Posterior vena cava (tissue), 2 donors: ENCODE data around the gene CAMK1. TPM values are rescaled to one million over a fixed set of nuclear protein-coding genes. Genes with fewer than 3 reads are reported as not detected.

Source experiments
- DNase-seq: peaks from one replicate; pipeline ENCODE4 v3.0.0-alpha.2; 2020; ENCODE audit warnings: low spot score
- intact Hi-C, 2 donors: fragments of 100-400 bp; cut with DNase I; formaldehyde crosslinking; loops; one replicate each; pipeline versions ENCODE4 v1.14.1 to v1.14.2; 2022 to 2023
- total RNA-seq, 2 donors: library from RNA; stranded (reverse); fragmentation: NEBNext Ultra II Directional; extraction: Animal tissue kit (Norgen Biotek cat#: 25700); gene quantifications; one replicate each; pipeline ENCODE4 v1.2.1, GENCODE V29; 2021
- donor health status: DM: yes; HTN: yes; CAD: no.
- donor health status: DM: yes; HTN: yes; CAD: no.

CAMK1 gene
- total RNA-seq, 2 donors from 2014 or later, result 47.8 to 50.6 TPM

DNA sequence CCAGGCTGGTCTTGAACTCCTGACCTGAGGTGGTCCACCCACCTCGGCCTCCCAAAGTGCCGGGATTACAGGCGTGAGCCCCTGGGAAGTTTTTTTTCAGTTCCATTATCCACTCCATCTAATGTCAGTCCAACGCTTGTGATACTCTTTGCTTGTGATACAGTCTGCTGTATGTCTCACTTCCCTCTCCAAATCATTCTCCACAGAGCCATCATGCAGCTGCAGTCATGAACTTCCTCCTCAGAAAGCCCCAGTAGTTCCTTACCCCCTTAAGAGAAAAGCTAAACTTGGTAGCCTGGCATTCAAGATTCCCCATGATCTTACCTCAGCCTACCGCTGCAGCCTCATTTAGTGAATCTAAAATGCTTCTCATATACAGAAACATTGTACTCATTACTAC lies 25.5 kb upstream of the CAMK1 start:
- DNase-seq, result no peak
- intact Hi-C loops, result no loop called here

DNA sequence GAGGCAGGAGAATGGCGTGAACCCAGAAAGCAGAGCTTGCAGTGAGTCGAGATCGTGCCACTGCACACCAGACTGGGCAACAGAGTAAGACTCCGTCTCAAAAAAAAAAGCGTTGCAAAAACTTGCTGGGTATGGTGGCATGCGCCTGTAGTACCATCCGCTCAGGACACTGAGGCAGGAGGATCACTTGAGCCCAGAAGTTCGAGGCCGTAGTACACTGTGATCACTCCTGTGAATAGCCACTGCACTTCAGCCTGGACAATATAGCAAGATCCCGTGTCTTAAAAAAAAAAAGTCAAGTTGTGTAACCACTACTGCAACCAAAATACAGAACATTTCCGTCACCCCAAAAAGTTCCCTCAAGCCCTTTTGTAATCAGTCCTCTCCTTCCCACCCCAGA lies 24.7 kb upstream of the CAMK1 start:
- no peak for DNase-seq
- intact Hi-C loops, result no loop called here

DNA sequence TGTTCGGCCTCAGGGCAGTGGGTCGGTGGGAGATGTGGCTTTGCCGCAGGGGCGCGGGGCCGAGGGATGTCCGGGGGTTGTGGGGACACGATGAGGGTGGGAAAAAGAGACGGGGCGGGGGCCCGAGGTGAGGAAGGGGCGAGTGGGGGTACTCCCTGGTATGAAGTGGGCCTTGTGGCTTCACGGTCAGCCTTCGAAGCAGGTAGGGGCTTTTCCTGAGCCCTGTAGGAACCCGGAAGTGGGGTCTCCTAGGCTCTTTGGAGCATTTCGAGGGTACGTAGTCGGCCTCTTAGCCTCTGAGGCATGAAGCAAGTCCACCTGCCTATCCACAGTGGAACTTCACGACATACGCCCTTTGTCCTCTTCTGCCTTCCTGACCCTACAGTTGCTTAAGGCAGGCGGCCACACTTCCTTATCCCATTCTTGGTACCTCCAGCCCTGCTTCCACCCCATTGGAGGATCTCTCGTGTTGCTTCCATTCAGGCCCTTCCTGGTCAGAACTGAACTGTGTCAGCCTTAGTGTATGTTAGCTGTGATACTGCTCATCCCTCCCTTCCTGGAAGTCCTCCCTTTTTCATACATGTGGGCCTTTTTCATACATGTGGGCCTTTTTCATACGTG lies 23.5 kb upstream of the CAMK1 start:
- DNase-seq, result no peak
- intact Hi-C loops, result no loop called here

DNA sequence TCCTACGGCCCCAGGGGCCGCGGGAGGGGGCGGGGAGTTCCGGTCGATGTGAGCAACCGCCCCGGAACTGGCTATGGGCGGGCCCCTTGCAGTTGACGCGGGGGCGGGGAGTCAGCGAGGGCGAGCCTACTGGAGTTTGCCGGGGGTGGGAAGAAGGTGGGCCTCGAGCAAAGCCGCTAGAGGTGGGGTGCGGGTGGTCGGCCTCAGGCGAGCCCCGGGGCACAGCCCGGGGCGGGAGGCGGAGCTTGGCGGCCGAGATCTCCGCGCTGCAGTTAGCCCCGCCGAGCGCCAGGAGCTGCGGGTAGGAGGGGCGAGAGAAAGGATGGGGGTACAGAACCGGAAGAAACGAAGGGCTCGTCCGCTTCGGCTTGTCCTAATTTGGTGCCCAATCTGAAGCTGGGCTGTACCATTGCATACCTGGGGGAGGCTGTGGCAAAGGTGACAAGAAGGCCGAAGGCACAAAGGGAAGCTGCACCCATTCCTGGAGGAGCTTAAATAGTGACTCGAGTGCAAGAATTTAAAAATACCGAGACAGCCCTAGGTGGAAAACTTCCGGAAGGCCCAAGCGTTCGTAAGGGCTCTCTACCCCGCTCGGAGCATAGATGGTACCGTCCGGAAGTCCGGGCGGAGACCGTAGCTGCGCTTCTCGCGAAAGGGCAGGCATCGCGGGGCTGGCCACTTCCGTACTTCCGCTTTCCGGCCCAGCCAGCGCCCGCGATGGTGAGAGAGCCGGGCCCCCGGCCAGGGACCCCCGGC lies 22.8 kb upstream of the CAMK1 start, which contains the start of the genes ARPC4 and TADA3:
Gene ARPC4 (plus strand): TSS at position 678 of the 756 bp plus-strand sequence. CDS start 40 bp downstream, at position 718.
Gene TADA3 (minus strand): TSS at position 69 of the 756 bp plus-strand sequence. CDS start 1,007 bp downstream, outside the sequence.
- intact Hi-C loops, result no loop called here
- DNase-seq, result peak; percentile 98

DNA sequence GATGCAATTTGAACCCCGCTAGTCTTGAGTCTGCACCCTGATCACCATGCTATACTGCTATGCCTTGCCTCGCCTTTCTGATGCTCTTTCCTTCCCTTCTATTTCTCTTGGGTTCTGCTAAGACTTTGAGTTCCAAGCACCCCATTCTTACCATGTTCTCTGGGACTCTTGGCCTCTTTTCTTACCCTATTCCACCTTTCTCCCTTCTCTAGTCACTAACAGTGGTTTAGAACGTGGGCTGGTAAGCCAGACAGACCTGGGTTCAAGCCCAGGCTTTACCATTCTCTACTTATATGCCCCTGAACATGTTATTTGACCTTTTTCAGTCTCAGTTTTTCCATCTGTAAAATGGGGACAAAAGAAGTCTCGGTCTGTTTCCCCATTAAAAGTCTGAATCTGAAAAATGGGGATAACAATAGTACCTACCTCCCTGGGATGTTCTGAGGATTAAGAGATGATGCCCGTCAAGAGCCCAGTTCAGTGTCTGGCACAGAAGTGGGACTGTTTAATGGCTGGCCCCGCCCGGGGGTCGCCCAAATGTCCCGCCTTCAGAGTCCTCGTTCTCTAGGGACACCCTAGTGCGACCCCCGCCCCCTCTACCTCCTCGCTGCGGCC lies 22.1 kb upstream of the CAMK1 start:
- no peak for DNase-seq
- intact Hi-C loops, result no loop called here

DNA sequence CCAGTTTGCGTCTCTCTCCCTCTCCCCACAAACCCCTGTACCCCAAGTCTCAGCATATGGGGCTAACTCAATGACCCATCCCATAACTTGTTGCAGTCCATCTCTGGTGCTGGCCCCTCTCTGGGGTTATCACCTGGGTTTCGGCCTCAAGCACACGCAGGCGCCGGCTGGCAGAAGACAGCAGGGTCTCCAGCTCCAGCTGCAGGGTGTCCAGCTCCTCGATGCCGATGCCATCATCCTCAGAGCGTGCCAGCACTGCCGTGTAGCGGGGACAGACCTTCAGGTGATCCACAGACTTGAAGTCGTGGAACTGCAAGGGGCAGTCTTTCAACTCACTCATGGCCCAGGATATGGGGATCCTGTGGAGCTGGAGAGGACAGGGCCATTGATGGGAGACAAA lies 21.4 kb upstream of the CAMK1 start:
- no peak for DNase-seq
- intact Hi-C loops, result no loop called here

DNA sequence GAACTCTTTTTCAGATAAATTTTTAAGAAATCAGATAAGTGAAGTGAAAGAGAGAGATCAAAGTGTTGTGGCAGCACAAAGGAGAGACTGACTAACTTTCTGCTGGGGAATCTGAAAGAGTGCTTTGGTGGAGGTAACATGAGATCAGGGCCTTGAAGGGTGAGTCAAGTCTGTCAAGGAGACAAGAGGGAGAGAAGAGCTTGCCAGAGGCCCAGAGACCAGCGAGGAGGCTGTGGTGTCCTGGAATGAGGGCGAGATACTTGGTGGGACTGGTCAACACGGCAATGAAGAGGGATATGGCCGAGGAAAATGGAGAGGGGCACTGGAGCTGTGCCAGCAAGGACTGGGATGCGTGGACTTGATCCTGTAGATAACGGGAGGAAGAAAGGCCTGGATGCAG lies 18.0 kb upstream of the CAMK1 start:
- intact Hi-C loops, result no loop called here
- DNase-seq, result no peak

DNA sequence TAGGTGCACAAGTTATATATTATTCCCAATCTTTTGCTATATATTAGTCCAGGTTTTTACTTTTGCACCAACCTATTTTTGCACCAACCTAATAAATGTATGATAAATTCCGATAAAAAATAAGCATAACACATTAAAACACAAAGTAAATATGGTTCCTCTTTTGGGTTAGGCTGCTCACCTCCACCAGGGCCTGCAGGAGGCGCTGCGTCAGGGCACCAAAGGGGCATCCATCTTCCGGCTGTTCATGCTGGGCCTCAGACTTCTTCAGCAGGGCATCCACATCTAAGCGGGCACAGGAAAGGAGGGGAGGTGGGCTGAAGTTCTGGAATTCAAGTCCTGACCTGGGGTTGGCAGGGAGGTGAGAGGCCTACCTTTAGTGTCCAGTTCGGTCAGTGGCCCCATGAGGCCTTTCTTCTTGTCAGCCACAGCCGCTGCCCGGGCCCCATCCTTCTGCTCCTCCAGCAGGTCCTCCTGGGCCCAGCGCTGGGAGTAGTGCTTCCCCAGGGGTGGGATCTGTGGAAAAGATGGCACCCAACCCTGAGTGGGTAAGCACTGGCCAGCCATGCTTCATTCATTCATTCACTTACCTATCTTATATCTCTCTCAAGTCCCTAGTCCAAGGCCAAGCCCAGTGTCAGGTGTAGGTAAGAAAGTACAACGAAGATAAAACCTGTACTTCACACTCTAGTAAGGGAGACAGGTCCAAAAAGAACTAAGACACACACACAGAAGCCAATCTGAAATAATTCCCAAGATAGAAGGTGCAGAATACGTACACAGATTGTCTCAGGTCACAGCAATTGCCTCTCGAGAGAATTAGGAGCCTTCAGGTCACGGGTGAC lies 17.3 kb upstream of the CAMK1 start:
- intact Hi-C loops, result no loop called here
- DNase-seq, result no peak

DNA sequence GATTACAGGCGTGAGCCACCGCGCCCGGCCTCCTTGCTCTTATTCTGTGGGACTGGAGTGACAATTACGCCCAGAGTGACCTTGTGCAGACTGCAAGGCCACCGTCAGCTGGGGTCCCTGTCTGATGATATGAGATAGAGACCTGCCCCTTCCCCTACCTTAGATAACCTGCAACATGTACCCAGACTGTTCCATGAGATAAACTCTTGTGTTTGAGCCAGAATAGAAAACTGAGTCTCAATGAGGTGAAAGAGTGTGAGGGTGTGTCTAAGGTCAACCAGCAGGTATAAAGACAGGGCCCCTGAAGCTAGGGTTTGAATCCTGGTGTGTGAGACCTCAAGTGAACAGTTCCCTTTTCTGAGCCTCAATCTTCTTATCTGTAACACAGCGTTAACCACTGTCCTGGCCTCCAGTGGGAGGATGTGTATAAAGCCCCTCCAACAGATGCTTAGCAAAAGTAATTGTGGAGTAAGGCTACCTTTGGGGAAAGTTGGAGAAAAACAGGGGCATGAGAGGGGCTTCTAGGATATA lies 16.5 kb upstream of the CAMK1 start:
- intact Hi-C loops, result no loop called here
- DNase-seq, result no peak

DNA sequence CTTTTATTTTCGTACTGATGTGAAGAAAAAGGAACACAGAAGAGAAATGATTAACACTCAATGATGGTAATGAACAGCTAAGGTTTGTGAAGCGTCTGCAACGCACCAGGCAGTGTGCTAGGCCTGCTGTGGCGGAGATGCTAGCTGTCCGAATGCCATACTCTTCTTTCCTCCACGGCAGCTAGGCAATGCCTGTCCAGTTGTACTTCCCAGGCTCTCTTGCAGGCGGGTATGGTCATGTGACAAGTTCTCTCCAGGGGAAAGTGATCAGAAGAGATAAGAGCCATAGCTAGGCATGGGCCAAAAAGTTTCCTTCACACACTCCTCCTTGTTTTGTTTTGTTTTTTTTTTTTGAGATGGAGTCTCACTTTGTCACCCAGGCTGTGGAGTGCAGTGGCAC lies 15.9 kb upstream of the CAMK1 start:
- DNase-seq, result no peak
- intact Hi-C loops, result no loop called here

DNA sequence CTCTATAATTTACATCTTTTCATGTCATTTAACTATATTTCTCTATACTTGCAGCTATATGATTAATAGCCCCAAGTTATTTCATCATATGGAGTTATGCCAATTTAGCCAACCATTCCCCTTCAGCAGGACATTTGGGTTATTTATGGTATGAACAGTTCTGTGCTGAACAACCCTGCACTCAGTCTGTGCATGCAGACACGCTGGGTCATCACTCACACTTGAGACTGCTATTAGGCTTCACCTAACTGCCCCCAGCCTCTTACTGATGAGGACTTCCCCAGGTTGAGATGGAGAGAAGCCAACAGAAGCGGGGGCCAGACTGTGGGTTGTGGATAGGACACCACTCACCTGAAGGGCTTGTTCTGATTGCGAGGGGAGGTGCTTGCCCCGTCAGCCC lies 15.2 kb upstream of the CAMK1 start:
- DNase-seq, result no peak
- intact Hi-C loops, result no loop called here

DNA sequence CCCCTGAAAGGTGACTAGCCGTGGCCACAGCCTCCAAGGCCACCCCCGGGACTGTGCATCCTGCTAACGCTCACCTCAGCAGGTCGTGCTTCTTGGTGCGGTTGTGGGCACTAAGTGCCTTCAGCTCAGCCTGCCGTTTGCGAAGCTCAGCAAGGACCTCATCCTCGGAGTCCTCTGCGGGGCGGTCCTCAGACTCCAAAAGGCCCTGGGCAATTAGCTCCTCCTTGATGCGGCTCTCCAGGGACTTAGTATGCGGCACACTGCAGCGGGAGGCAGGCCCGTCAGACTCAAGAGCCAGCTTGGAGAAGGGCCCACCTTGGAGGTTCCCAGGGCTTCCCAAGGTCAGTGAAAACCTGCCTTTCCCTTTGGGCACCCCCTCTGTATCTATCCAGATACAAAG lies 14.2 kb upstream of the CAMK1 start:
- intact Hi-C loops, result no loop called here
- no peak for DNase-seq

DNA sequence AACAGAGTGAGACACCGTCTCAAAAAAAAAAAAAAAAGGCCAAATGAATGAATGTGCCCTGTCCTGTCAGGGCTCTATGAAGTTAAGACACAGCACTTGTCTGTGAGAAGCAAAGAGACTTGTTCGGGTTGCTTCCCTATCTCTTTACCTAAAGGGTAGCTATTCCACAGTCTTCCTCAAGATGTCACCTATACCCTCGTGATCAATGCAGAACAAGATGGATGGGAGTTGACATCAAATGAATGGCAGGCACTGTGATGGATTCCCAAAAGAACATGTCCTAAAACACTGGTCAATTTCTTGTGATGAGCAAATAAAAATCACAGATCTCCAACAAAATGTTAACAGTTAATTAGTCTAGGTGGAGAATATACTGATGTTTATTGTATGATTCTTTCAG lies 13.0 kb upstream of the CAMK1 start:
- DNase-seq, result no peak
- intact Hi-C loops, result no loop called here

DNA sequence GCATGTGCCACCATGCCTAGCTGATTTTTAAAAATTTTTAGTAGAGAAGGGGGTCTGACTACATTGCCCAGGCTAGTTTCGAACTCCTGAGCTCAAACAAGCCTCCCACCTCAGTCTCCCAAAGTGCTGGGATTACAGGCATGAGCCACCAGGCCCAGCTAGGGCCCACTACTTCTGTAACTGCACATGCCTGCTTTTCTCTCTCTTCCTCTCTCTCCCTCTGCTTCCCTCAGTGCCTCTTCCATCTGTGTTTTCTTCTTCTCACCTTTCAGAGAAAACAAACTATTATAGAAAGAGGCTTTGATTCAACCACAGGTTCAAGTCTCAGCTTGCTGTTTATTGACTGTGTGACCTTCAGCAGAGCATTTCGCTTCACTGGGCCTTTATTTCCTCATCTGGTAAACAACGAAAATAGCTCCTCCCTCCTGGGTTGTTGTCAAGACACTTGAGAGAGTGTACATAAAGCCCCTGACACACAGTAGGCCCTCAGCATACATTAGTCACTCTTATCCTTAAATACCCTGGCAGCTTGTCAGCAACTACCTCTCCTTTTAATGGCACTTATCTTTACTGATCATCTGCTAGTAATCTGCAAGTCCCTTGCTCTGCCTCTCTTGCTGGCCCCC lies 12.3 kb upstream of the CAMK1 start:
- intact Hi-C loops, result no loop called here
- DNase-seq, result no peak

DNA sequence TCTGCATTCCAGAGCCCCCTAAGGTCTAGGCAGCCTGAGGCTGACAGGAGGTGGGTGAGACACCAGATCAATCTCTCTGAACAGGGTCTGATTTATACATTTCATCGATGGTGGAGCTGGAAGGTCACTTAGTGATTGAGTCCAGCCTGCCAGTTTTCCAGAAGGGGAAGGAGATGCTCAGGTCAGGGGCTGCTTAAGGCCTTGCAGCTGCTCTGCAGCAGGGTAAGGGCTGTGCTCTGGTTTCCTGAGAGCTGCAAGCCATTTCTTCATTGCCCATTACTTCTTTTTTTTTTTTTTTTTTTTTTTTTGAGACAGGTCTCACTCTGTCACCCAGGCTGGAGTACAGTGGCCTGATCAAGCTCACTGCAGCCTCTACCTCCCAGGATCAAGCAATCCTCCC lies 11.8 kb upstream of the CAMK1 start:
- intact Hi-C loops, result no loop called here
- DNase-seq, result no peak

DNA sequence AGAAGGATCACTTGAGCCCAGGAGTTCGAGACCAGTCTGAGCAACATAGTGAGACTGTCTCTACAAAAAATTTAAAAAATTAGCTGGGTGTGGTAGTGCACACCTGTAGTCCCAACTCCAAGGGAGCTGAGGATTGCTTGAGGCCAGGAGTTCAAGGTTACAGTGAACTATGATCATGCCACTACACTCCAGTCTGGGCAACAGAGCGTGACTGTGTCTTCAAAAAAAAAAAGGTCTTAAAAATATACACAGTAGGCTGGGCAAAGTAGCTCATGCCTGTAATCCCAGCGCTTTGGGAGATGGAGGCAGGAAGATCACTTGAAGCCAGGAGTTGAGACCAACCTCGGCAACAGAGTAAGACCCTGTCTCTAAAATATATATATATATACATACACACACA lies 11.2 kb upstream of the CAMK1 start:
- intact Hi-C loops, result no loop called here
- no peak for DNase-seq

DNA sequence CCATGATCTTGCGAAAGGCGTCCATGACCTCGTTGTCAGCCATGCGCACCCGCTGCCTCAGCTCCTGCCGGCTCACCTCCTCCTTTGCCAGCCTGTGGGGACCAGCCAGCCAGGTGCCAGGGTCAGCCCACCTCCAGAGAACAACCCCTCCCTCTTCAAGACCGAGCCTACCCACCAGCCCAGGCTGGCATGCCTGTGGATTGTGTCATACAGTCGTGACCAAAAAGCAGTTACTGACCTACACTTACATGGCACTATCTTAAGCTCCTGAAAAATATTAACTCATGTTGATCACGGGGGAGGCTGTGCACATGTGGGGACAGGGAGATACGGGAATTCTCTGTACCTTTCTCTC lies 10.7 kb upstream of the CAMK1 start:
- no peak for DNase-seq
- intact Hi-C loops, result no loop called here

DNA sequence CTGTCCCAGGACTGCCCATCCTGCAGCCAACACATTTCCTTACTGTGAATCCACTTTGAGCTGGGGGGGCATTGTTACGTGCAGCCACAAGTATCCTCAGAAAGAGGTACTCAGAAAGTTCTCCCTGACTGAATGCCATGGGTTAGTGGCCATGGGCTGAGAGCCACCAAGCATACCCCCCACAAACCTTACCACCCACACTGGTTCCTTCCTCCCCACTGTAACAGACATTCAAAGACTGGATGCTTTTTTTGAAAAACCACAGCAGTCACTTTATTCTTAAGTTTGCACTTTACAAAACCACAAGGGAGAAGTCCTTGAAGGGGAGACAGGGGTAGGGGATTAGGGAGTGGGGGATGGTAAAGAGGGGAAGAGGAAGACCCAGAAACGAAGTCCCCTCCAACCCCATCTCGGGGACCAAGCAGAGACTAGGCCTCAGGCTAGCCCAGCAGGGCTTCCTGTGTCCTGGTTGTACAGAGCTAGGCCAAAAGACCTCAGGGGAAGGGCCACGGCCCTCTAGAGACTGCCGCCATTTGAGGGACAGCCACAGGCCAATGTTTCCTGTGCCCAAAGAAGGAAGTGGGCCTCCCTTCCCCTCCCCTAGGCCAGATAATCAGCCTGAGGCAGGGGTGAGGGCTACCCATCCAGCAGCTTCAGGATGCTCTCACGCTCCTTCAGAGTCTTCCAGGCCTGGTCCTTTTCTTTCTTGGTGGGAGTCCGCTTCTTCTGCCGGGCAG lies 10.1 kb upstream of the CAMK1 start:
- no peak for DNase-seq
- intact Hi-C loops, result no loop called here
